NCI-H2107 (cell line): ENCODE measurements around the gene BASP1.
"Not testable (repeated sequence)": the region's sequence is repeated elsewhere in the genome, so short reads cannot be mapped to it uniquely, and the experiment has no call there.

ENCODE experiments used
- DNase-seq: peaks from one replicate; lab custom pipeline; 2025; lab: John Stamatoyannopoulos, UW

Gene BASP1

DNA sequence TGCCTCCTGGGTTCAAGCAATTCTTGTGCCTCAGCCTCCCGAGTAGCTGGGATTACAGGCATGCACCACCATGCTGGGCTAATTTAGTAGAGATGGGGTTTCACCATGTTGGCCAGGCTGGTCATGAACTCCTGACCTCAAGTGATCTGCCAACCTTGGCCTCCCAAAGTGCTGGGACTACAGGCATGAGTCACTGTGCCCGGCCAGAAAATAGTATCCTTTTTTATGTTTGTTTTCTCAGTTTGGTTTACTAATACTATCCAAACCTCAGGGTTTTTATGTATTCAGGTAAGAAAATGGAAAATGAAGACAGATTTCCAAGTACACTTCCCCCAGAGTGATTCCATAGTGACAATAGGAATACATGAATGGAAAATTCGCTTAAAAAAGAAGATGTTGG lies 101.7 kb downstream of the BASP1 start:
- DNase-seq: not testable (repeated sequence)

DNA sequence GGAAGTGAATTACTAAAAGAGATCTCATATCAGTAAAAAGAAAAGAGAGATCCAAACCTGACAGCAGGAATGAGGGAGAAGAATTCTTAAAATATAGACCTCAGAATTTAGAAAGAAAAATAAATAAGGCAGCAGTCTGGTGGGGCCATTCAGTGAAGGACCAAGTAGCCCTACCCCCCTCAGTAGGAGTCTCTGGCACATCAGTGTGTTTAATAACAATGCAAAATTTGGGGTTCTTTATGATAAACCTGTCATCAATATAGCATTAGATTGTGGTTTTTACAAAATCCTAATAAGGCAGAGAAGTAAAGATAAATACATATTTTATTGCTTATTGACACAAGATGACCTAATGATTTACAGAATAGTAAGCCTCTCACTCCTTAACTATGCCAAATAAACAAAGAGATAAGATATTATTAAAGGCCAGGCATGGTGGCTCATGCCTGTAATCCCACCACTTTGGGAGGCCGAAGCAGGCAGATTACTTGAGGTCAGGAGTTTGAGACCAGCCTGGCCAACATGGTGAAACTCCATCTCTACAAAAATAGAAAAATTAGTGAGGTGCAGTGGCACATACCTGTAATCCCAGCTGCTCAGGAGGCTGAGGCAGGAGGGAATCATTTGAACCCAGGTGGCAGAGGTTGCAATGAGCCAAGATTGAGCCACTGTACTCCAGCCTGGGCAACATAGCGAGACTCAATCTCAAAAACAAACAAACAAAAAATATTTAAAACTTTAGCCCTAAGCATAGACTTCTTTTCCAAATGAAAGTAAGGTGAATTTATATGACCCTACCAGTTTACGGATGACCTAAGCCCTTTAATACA lies 108.6 kb downstream of the BASP1 start:
- no peak for DNase-seq
